Neuronal stem cell (in vitro differentiated cells): Measurements from ENCODE around the gene EXT2.
A peak's percentile ranks its signal among the peaks of the same experiment; 100 is the strongest.

Experiments
- DNase-seq: peaks from one replicate; pipeline ENCODE4 v3.0.0-alpha.2; 2013; ENCODE audit warnings: low spot score
- H2AFZ ChIP-seq: one replicate; pipeline ENCODE4 v1.6.1; 2013; ENCODE audit warnings: mild to moderate bottlenecking, low read length, inconsistent platforms
- H2AK5ac ChIP-seq: 2 replicates; pipeline ENCODE4 v1.6.1; 2013; ENCODE audit warnings: low read depth, mild to moderate bottlenecking, inconsistent platforms, low read length, moderate library complexity, mixed read lengths
- H2BK120ac ChIP-seq: 2 replicates; pipeline ENCODE4 v1.6.1; 2013; ENCODE audit warnings: low read depth, mild to moderate bottlenecking, inconsistent platforms, low read length, moderate library complexity, mixed read lengths
- H2BK12ac ChIP-seq: one replicate; pipeline ENCODE4 v1.6.1; 2013; ENCODE audit warnings: low read length, inconsistent platforms
- H2BK15ac ChIP-seq: 2 replicates; pipeline ENCODE4 v1.6.1; 2013; ENCODE audit warnings: mild to moderate bottlenecking, low read length, inconsistent platforms, mixed read lengths
- H2BK5ac ChIP-seq: one replicate; pipeline ENCODE4 v1.6.1; 2013; ENCODE audit warnings: inconsistent platforms, mild to moderate bottlenecking, low read length, moderate library complexity
- H3K14ac ChIP-seq: one replicate; pipeline ENCODE4 v1.6.1; 2013; ENCODE audit warnings: low read length, inconsistent platforms
- H3K18ac ChIP-seq: 2 replicates; pipeline ENCODE4 v1.6.1; 2013; ENCODE audit warnings: low read length, inconsistent platforms
- H3K23ac ChIP-seq: 2 replicates; pipeline ENCODE4 v1.6.1; 2013; ENCODE audit warnings: low read depth, mild to moderate bottlenecking, mixed read lengths, low read length, inconsistent platforms; ENCODE audit not compliant: poor library complexity
- H3K27ac ChIP-seq: replicated peaks from 3 replicates; pipeline ENCODE4 v1.5.1; 2013; ENCODE audit warnings: low read length, inconsistent platforms
- H3K27me3 ChIP-seq, 3 experiments: 2 replicates each; pipeline ENCODE4 v1.6.1; 2013; ENCODE audit warnings: low read length in 3 of 3, mild to moderate bottlenecking in 2 of 3, inconsistent platforms in 1 of 3, low read depth in 1 of 3, mixed read lengths in 1 of 3, moderate library complexity in 1 of 3; ENCODE audit not compliant: control insufficient read depth in 3 of 3, insufficient read depth in 3 of 3
- H3K36me3 ChIP-seq, 2 donors: replicated peaks in 1 of 2; 2 replicates each; pipeline ENCODE4 v1.6.1; 2013; ENCODE audit warnings: low read length in 2 of 2; ENCODE audit not compliant: control insufficient read depth in 2 of 2, insufficient read depth in 2 of 2
- H3K4ac ChIP-seq: 2 replicates; pipeline ENCODE4 v1.6.1; 2013; ENCODE audit warnings: inconsistent platforms, mild to moderate bottlenecking, low read length, moderate library complexity
- H3K4me1 ChIP-seq, 2 donors: 1 replicate in 1 of 2; 2 replicates in 1 of 2; pipeline ENCODE4 v1.6.1; 2013; ENCODE audit warnings: low read length in 2 of 2, low read depth in 1 of 2; ENCODE audit not compliant: control insufficient read depth in 2 of 2, insufficient read depth in 1 of 2
- H3K4me2 ChIP-seq: one replicate; pipeline ENCODE4 v1.6.1; 2013; ENCODE audit warnings: mild to moderate bottlenecking, low read length, inconsistent platforms; ENCODE audit not compliant: insufficient read depth, poor library complexity, severe bottlenecking
- H3K4me3 ChIP-seq, 2 donors: 2 replicates each; pipeline ENCODE4 v1.5.1; 2013; ENCODE audit warnings: low read length in 2 of 2, mild to moderate bottlenecking in 2 of 2, inconsistent platforms in 1 of 2, moderate library complexity in 1 of 2
- H3K79me1 ChIP-seq: one replicate; pipeline ENCODE4 v1.6.1; 2013; ENCODE audit warnings: low read depth, mild to moderate bottlenecking, inconsistent platforms, low read length, moderate library complexity
- H3K9ac ChIP-seq: one replicate; pipeline ENCODE4 v1.6.1; 2013; ENCODE audit warnings: mild to moderate bottlenecking, low read depth, low read length, inconsistent platforms; ENCODE audit not compliant: poor library complexity
- H3K9me3 ChIP-seq, 2 donors: replicated peaks in 1 of 2; 2 replicates each; pipeline versions ENCODE3 to v1.6.1; 2013; ENCODE audit warnings: low read length in 2 of 2, mild to moderate bottlenecking in 2 of 2, inconsistent platforms in 1 of 2, low read depth in 1 of 2, mixed read lengths in 1 of 2, moderate library complexity in 1 of 2; ENCODE audit not compliant: control insufficient read depth in 2 of 2, insufficient read depth in 1 of 2
- H4K8ac ChIP-seq: one replicate; pipeline ENCODE4 v1.6.1; 2013; ENCODE audit warnings: low read depth, mild to moderate bottlenecking, inconsistent platforms, low read length, moderate library complexity
- H4K91ac ChIP-seq: one replicate; pipeline ENCODE4 v1.6.1; 2013; ENCODE audit warnings: low read length, low read depth, mild to moderate bottlenecking, inconsistent platforms; ENCODE audit not compliant: poor library complexity
- WGBS, 2 donors: extraction: QIAGEN DNeasy Blood & Tissue Kit; methylation state at CpG; one replicate each; pipeline ENCODE4 v1.1.7; 2013; ENCODE audit warnings: missing lambda C conversion rate in 2 of 2, mixed read lengths in 1 of 2; ENCODE audit not compliant: insufficient read length in 2 of 2, insufficient replicate concordance in 1 of 2; ENCODE audit errors: extremely low coverage in 2 of 2; 5-methylcytosine and 5-hydroxymethylcytosine counted together

EXT2 gene

GRCh38 chr11:44271286-44271685 is 175.8 kb downstream of the EXT2 start:
- H3K18ac ChIP-seq = no peak overlapping the region
- H2BK15ac ChIP-seq = peak overlapping the region; percentile 51
- peaks cover 0 to 1% of the 10 kb centered on the region in 2 donors for H3K36me3 ChIP-seq
- peaks cover 0 to 2% of the 10 kb centered on the region in 2 donors for H3K9me3 ChIP-seq
- no peak overlapping the region for H3K27ac ChIP-seq
- peak overlapping the region; percentile 20 for H2BK5ac ChIP-seq
- no peak overlapping the region for H3K23ac ChIP-seq
- no peak overlapping the region for H2BK12ac ChIP-seq
- no peak overlapping the region for H3K4me2 ChIP-seq
- no peak for DNase-seq
- H3K4me1 ChIP-seq = peaks cover 0 to 8% of the 10 kb centered on the region in 2 donors
- H4K91ac ChIP-seq = no peak overlapping the region
- no CpG with 5 or more reads among the region's 6 CpGs for WGBS, 2 donors
- no peaks in the 10 kb centered on the region for H3K79me1 ChIP-seq
- no peak overlapping the region for H3K14ac ChIP-seq
- H3K4ac ChIP-seq = no peak overlapping the region
- peaks cover 0 to 5% (median 0%) of the 10 kb centered on the region in 3 experiments for H3K27me3 ChIP-seq
- no peak overlapping the region for H3K4me3 ChIP-seq
- no peak overlapping the region for H2AK5ac ChIP-seq
- H2AFZ ChIP-seq = no peak overlapping the region
- H2BK120ac ChIP-seq = no peak overlapping the region
- H3K9ac ChIP-seq = no peak overlapping the region
- H4K8ac ChIP-seq = no peak overlapping the region

DNA sequence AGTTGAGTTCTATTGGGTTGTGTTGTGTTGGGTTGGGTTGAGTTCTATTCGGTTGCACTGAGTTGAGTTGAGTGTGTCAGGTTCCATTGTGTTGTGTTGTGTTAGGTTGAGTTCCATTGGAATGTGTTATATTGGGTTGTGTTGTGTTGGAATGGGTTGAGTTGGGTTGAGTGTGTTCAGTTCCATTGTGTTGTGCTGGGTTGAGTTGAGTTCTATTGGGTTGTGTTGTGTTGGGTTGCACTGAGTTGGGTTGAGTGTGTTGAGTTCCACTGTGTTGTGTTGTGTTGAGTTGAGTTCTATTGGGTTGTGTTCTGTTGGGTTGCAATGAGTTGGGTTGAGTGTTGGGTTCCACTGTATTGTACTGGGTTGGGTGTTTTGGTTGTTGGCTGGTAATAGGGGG is 178.9 kb downstream of the EXT2 start:
- Histone ChIP-seq H2AK5ac (no peak overlapping the region), H3K18ac (no peak overlapping the region), H2BK5ac (no peak overlapping the region), H3K79me1 (no peaks in the 10 kb centered on the region), H3K36me3 (peaks cover 0 to 1% of the 10 kb centered on the region in 2 donors), H3K27ac (no peak overlapping the region), H3K27me3 (peaks cover 0 to 10% (median 0%) of the 10 kb centered on the region in 3 experiments), H4K8ac (no peak overlapping the region), H2BK120ac (no peak overlapping the region), H3K23ac (no peak overlapping the region), H4K91ac (no peak overlapping the region), H3K4me3 (no peak overlapping the region), H2BK15ac (no peak overlapping the region), H2AFZ (no peak overlapping the region), H3K4me2 (no peak overlapping the region), H3K9me3 (peaks cover 0 to 2% of the 10 kb centered on the region in 2 donors), H2BK12ac (no peak overlapping the region), H3K14ac (no peak overlapping the region), H3K4me1 (peaks cover 0 to 8% of the 10 kb centered on the region in 2 donors), H3K4ac (no peak overlapping the region), H3K9ac (peak overlapping the region; percentile 8)
- WGBS, 2 donors = no CpG with 5 or more reads among the region's 1 CpG
- no peak for DNase-seq

DNA sequence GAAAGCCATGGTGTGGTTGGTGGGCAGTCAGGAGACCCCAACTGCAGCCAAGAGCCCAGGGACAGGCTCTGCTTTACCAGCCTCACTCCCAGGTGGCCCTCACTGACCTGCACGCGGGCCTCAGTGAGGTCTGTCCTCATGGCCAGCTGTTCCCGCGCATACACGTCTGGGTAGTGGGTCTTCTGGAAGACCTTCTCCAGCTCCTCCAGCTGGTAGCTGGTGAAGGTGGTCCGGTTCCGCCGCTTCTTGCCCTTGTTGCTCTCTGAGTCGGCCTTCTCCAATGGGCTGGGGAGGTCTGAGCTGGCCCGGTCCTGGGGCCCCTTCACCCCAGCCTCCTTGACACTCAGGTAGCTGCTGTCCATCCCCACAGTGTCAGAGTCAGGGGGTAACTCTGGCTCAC is 179.8 kb downstream of the EXT2 start:
- H3K36me3 ChIP-seq = peaks cover 0 to 1% of the 10 kb centered on the region in 2 donors
- H4K91ac ChIP-seq = no peak overlapping the region
- H3K4me1 ChIP-seq = peaks cover 0 to 6% of the 10 kb centered on the region in 2 donors
- no peak overlapping the region for H3K4ac ChIP-seq
- H3K14ac ChIP-seq = no peak overlapping the region
- H2BK120ac ChIP-seq = no peak overlapping the region
- H3K4me2 ChIP-seq = no peak overlapping the region
- no peak overlapping the region for H3K4me3 ChIP-seq
- no peak overlapping the region for H2BK5ac ChIP-seq
- H3K9me3 ChIP-seq = peaks cover 0 to 2% of the 10 kb centered on the region in 2 donors
- H4K8ac ChIP-seq = no peak overlapping the region
- H2AK5ac ChIP-seq = peak overlapping the region; percentile 76
- no peak overlapping the region for H3K18ac ChIP-seq
- H2BK15ac ChIP-seq = no peak overlapping the region
- WGBS, 2 donors = no CpG with 5 or more reads among the region's 10 CpGs
- H3K27ac ChIP-seq = no peak overlapping the region
- H3K79me1 ChIP-seq = no peaks in the 10 kb centered on the region
- no peak for DNase-seq
- H2BK12ac ChIP-seq = no peak overlapping the region
- H3K23ac ChIP-seq = no peak overlapping the region
- no peak overlapping the region for H3K9ac ChIP-seq
- H3K27me3 ChIP-seq = peaks cover 0 to 18% (median 1%) of the 10 kb centered on the region in 3 experiments
- H2AFZ ChIP-seq = no peak overlapping the region

DNA sequence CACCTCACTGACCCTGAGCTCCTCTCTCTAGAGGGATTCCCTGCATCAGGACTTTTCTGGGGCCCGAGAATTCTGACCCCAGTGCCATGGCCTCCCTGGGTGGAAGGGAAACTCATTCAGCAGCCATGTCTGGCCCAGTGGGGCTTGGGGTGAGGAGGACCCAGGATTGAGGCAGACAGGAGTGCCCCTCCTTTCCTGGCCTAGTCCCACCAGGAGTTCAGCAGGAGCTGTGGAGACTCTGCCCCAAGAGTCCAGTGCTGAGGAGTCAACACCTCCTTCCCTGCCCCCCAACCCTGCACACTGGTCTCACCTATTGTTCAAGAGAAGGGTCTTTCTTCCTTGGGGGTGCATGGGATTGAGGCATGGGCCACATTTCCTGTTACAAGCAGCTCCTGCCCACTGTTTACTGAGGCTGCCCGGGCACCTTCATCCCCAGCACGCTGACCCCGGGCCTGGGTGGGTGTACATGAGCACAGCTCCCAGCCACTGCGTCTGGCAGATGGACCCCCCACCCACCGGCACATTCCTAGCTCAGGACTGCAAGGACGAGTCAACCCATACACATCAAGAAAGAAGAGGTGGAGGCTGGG is 180.6 kb downstream of the EXT2 start:
- Histone ChIP-seq H3K4ac (no peak overlapping the region), H3K23ac (no peak overlapping the region), H4K91ac (no peak overlapping the region), H3K4me3 (no peak overlapping the region), H3K27me3 (peaks cover 0 to 26% (median 1%) of the 10 kb centered on the region in 3 experiments), H3K9me3 (peaks cover 0 to 2% of the 10 kb centered on the region in 2 donors), H3K14ac (no peak overlapping the region), H3K36me3 (peaks cover 0 to 1% of the 10 kb centered on the region in 2 donors), H3K79me1 (peaks cover under 1% of the 10 kb centered on the region), H3K9ac (no peak overlapping the region), H3K4me1 (peaks cover 0 to 2% of the 10 kb centered on the region in 2 donors), H2BK5ac (no peak overlapping the region), H2BK120ac (no peak overlapping the region), H2AK5ac (peak overlapping the region; percentile 3), H3K27ac (no peak overlapping the region), H3K18ac (peak overlapping the region; percentile 41), H2BK15ac (peak overlapping the region; percentile 33), H3K4me2 (no peak overlapping the region), H2AFZ (no peak overlapping the region), H4K8ac (no peak overlapping the region), H2BK12ac (no peak overlapping the region)
- no peak for DNase-seq
- no CpG with 5 or more reads among the region's 7 CpGs for WGBS, 2 donors
